ENCODE data around the gene CCDC170.

The CCDC170 gene

DNA sequence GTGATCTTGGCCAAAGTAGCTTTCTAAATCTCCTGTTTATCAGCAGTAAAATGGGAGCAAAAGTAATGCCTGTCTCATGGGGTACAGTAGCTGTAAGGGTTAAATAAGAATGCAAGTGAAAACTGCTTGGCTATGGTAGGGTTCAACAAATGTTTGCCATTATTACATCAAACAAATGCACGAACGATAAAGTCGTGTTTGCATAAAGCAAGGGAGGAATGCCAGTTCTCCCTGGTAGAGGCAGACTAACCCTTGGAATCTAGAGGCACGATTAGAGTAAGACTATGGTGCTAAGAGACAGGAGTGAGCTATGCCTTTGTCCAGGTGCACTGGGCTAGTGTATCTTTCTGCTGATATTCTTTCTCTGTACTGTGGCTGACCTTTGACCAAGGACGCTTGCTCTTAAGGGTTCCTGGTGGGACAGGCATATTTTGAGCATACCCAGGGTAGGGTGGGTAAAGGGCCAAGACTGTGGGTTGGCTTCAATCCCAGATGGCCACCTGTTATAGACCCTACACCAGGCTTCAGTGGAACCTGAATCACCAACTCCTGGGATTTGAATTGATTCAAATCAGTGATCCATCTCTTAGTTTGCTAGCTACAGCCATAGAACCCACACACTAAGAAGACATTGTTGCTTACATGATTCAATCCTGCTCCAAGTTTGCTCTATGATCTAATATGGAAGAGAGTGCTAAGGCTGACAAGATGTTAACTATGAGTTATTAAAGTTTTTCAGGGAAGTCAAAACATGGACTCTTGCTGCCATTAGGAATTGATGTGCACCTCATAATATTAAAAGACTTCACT is 139.9 kb downstream of the CCDC170 start:
- TF ChIP-seq, protein P1, sequence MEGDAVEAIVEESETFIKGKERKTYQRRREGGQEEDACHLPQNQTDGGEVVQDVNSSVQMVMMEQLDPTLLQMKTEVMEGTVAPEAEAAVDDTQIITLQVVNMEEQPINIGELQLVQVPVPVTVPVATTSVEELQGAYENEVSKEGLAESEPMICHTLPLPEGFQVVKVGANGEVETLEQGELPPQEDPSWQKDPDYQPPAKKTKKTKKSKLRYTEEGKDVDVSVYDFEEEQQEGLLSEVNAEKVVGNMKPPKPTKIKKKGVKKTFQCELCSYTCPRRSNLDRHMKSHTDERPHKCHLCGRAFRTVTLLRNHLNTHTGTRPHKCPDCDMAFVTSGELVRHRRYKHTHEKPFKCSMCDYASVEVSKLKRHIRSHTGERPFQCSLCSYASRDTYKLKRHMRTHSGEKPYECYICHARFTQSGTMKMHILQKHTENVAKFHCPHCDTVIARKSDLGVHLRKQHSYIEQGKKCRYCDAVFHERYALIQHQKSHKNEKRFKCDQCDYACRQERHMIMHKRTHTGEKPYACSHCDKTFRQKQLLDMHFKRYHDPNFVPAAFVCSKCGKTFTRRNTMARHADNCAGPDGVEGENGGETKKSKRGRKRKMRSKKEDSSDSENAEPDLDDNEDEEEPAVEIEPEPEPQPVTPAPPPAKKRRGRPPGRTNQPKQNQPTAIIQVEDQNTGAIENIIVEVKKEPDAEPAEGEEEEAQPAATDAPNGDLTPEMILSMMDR (IDR thresholded peaks at IDR 0.05; ENCODE audit: borderline replicate concordance, extremely low read depth, low read length, poor library complexity, severe bottlenecking), result no peak
- TF ChIP-seq EZH2 (IDR thresholded peaks at IDR 0.05; ENCODE audit: borderline replicate concordance, low read depth, low read length, severe bottlenecking), result no peak
- H3K36me3 ChIP-seq (ENCODE audit: insufficient read depth, low read length), result no peaks in the 10 kb centered on the region
- no peaks in the 10 kb centered on the region for H3K9me3 ChIP-seq (ENCODE audit: insufficient read depth, low read length, severe bottlenecking)
- DNase-seq, result no peak
- no peak for ATAC-seq (ENCODE audit: insufficient read depth, low read depth)
- H3K79me2 ChIP-seq (ENCODE audit: insufficient read depth, low read length), result no peaks in the 10 kb centered on the region
- H3K27me3 ChIP-seq (ENCODE audit: insufficient read depth, low read length, poor library complexity), result no peaks in the 10 kb centered on the region
- no peaks in the 10 kb centered on the region for H3K4me1 ChIP-seq (ENCODE audit: insufficient read depth, low read length)
- H3K9ac ChIP-seq (ENCODE audit: low read depth, low read length), result no peak overlapping the region
- H3K27ac ChIP-seq (ENCODE audit: low read length), result no peak overlapping the region
- H4K20me1 ChIP-seq (ENCODE audit: insufficient read depth, low read length), result no peaks in the 10 kb centered on the region
- no peak overlapping the region for H2AFZ ChIP-seq (ENCODE audit: low read depth, low read length)
- no peak overlapping the region for H3K4me2 ChIP-seq (ENCODE audit: insufficient read depth, low read length)
- no peak overlapping the region for H3K4me3 ChIP-seq (ENCODE audit: low read depth in 1 of 2, low read length in 2 of 2)

- H3K4me1 ChIP-seq (ENCODE audit: insufficient read depth, low read length), result no peaks in the 10 kb centered on the region
- no peak overlapping the region for H3K4me2 ChIP-seq (ENCODE audit: insufficient read depth, low read length)
- no peak overlapping the region for H3K9ac ChIP-seq (ENCODE audit: low read depth, low read length)
- H3K79me2 ChIP-seq (ENCODE audit: insufficient read depth, low read length), result no peaks in the 10 kb centered on the region
- no peaks in the 10 kb centered on the region for H4K20me1 ChIP-seq (ENCODE audit: insufficient read depth, low read length)
- H2AFZ ChIP-seq (ENCODE audit: low read depth, low read length), result no peak overlapping the region
- no peak for TF ChIP-seq EZH2 (IDR thresholded peaks at IDR 0.05; ENCODE audit: borderline replicate concordance, low read depth, low read length, severe bottlenecking)
- TF ChIP-seq, protein P1 (IDR thresholded peaks at IDR 0.05; ENCODE audit: borderline replicate concordance, extremely low read depth, low read length, poor library complexity, severe bottlenecking), result no peak
- DNase-seq (no peak), ATAC-seq (ENCODE audit: insufficient read depth, low read depth) (no peak)
- H3K36me3 ChIP-seq (ENCODE audit: insufficient read depth, low read length), result no peaks in the 10 kb centered on the region
- no peaks in the 10 kb centered on the region for H3K27me3 ChIP-seq (ENCODE audit: insufficient read depth, low read length, poor library complexity)
- no peak overlapping the region for H3K4me3 ChIP-seq (ENCODE audit: low read depth in 1 of 2, low read length in 2 of 2)
- no peaks in the 10 kb centered on the region for H3K9me3 ChIP-seq (ENCODE audit: insufficient read depth, low read length, severe bottlenecking)
- H3K27ac ChIP-seq (ENCODE audit: low read length), result no peak overlapping the region
Measured at GRCh38 chr6:151634336-151634720, 140.5 kb downstream of the CCDC170 start.

DNA sequence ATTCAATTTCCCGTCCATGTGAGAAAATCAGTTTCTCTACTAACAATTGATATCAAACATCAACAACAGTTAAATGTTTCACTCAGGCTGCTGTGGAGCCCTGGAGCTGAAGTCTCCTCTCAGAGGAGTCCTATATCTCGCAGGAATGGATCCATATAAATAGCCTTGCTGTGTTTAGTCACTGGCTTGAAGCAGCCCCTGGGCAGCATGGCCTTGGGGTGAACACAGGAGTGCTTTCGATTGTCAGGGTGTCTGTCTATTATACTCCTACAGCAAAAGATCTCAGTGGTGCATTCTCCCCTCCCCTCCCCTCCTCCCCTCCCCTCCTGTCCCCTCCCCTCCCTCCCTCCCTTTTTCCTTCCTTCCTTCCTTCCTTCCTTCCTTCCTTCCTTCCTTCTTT is 141.9 kb downstream of the CCDC170 start:
- H3K9me3 ChIP-seq (ENCODE audit: insufficient read depth, low read length, severe bottlenecking), result no peaks in the 10 kb centered on the region
- ATAC-seq (ENCODE audit: insufficient read depth, low read depth) (no peak), DNase-seq (no peak)
- no peaks in the 10 kb centered on the region for H3K4me1 ChIP-seq (ENCODE audit: insufficient read depth, low read length)
- no peak overlapping the region for H3K9ac ChIP-seq (ENCODE audit: low read depth, low read length)
- no peak overlapping the region for H3K4me3 ChIP-seq (ENCODE audit: low read depth in 1 of 2, low read length in 2 of 2)
- no peak overlapping the region for H3K4me2 ChIP-seq (ENCODE audit: insufficient read depth, low read length)
- H3K36me3 ChIP-seq (ENCODE audit: insufficient read depth, low read length), result no peaks in the 10 kb centered on the region
- no peaks in the 10 kb centered on the region for H3K79me2 ChIP-seq (ENCODE audit: insufficient read depth, low read length)
- no peak overlapping the region for H2AFZ ChIP-seq (ENCODE audit: low read depth, low read length)
- no peak for TF ChIP-seq EZH2 (IDR thresholded peaks at IDR 0.05; ENCODE audit: borderline replicate concordance, low read depth, low read length, severe bottlenecking)
- TF ChIP-seq, protein P1 (IDR thresholded peaks at IDR 0.05; ENCODE audit: borderline replicate concordance, extremely low read depth, low read length, poor library complexity, severe bottlenecking), result no peak
- no peaks in the 10 kb centered on the region for H3K27me3 ChIP-seq (ENCODE audit: insufficient read depth, low read length, poor library complexity)
- no peaks in the 10 kb centered on the region for H4K20me1 ChIP-seq (ENCODE audit: insufficient read depth, low read length)
- no peak overlapping the region for H3K27ac ChIP-seq (ENCODE audit: low read length)
